Kidney (tissue), 22 donors: ENCODE data around the gene ATR. TPM values are rescaled to one million over a fixed set of nuclear protein-coding genes. Genes with fewer than 3 reads are reported as not detected.

Experiments used
- DNase-seq, 5 donors: peaks; one replicate each; pipeline ENCODE4 v3.0.0-alpha.2; 2013 to 2020
- FAIRE-seq: peaks from 2 replicates; lab custom pipeline; 2012; peaks lifted over from hg19 to GRCh38; lab: Jason Lieb, UNC
- H3K27ac ChIP-seq, 2 donors: one replicate each; pipeline ENCODE4 v1.7.0; 2013; ENCODE audit warnings: low read depth in 2 of 2, low read length in 2 of 2, inconsistent platforms in 1 of 2
- H3K27me3 ChIP-seq: one replicate; pipeline ENCODE4 v1.7.1; 2013; ENCODE audit warnings: low read length, inconsistent platforms; ENCODE audit not compliant: control insufficient read depth, insufficient read depth
- H3K36me3 ChIP-seq, 3 donors: one replicate each; pipeline versions ENCODE4 v1.7.0 to v1.7.1; 2013; ENCODE audit warnings: low read length in 3 of 3, control low read depth in 1 of 3, inconsistent platforms in 1 of 3; ENCODE audit not compliant: insufficient read depth in 3 of 3, control insufficient read depth in 2 of 3
- H3K4me1 ChIP-seq, 3 donors: one replicate each; pipeline versions ENCODE4 v1.7.0 to v1.7.1; 2013; ENCODE audit warnings: low read length in 3 of 3, inconsistent platforms in 1 of 3, low read depth in 1 of 3; ENCODE audit not compliant: control insufficient read depth in 2 of 3, insufficient read depth in 2 of 3
- H3K4me3 ChIP-seq, 3 donors: one replicate each; pipeline versions ENCODE4 v1.7.0 to v1.8.1; 2013; ENCODE audit warnings: low read length in 3 of 3, control low read depth in 1 of 3, inconsistent platforms in 1 of 3
- H3K9ac ChIP-seq, 3 donors: one replicate each; pipeline versions ENCODE4 v1.7.0 to v1.7.1; 2013; ENCODE audit warnings: low read length in 3 of 3, control low read depth in 1 of 3, inconsistent platforms in 1 of 3
- H3K9me3 ChIP-seq, 3 donors: one replicate each; pipeline versions ENCODE4 v1.7.0 to v1.7.1; 2013; ENCODE audit warnings: low read length in 3 of 3, control low read depth in 1 of 3, inconsistent platforms in 1 of 3; ENCODE audit not compliant: control insufficient read depth in 2 of 3, insufficient read depth in 1 of 3
- intact Hi-C: fragments of 100-400 bp; cut with DNase I; formaldehyde crosslinking; loops from one replicate; pipeline ENCODE4 v1.11.1; 2022
- long read RNA-seq, 10 donors: library from polyadenylated mRNA in 1 of 10; unstranded in 1 of 10; transcript quantifications; one replicate each; pipeline ENCODE4 v2.0.0 and lab custom pipeline, GENCODE V29; 2021 to 2026
- polyA plus RNA-seq: library from polyadenylated mRNA; stranded (reverse); fragments of 350-450 nt; fragmentation: Illumina TruSeq; extraction: RNeasy Lipid Tissue Mini Kit (QIAGEN cat#74804); gene quantifications from one replicate; pipeline ENCODE4 v1.2.3, GENCODE V29; 2014; ENCODE audit warnings: low read depth, low replicate concordance; ENCODE audit not compliant: insufficient read depth
- total RNA-seq: library from RNA; stranded (reverse); fragmentation: NEBNext Ultra II Directional; extraction: Animal tissue kit (Norgen Biotek cat#: 25700); gene quantifications from one replicate; pipeline ENCODE4 v1.2.1, GENCODE V29; 2021
- TF ChIP-seq, protein P1 (sequence below): IDR thresholded peaks from 3 replicates; pipeline ENCODE4 v1.5.1; 2012; ENCODE audit warnings: mild to moderate bottlenecking, moderate library complexity, borderline replicate concordance; ENCODE audit not compliant: insufficient read depth; ENCODE audit errors: extremely low read depth
- donor health status: control.
- donor health status: control.
- donor health status: control.
- donor health status: control.
- donor health status: control.
- donor health status: DM: yes; HTN: yes; CAD: no.
- donor health status: Normal renal cell carcinoma (clear cell type).

Gene ATR
- 31.8 TPM for total RNA-seq
- 17.4 TPM for polyA plus RNA-seq
- long read RNA-seq, donor 1, partial matches to known transcripts: 5 of 5 reads
- long read RNA-seq, donor 1, other reads (novel, unspliced or antisense): 0 of 5 reads
- long read RNA-seq, donor 2, partial matches to known transcripts: 6 of 6 reads
- long read RNA-seq, donor 2, other reads (novel, unspliced or antisense): 0 of 6 reads
- long read RNA-seq, donor 3, partial matches to known transcripts: 9 of 9 reads
- long read RNA-seq, donor 3, other reads (novel, unspliced or antisense): 0 of 9 reads
- long read RNA-seq, donor 4, partial matches to known transcripts: 6 of 6 reads
- long read RNA-seq, donor 4, other reads (novel, unspliced or antisense): 0 of 6 reads
- long read RNA-seq, donor 5: 0 reads
- long read RNA-seq, donor 6, partial matches to known transcripts: 6 of 6 reads
- long read RNA-seq, donor 6, other reads (novel, unspliced or antisense): 0 of 6 reads
- long read RNA-seq, donor 7, partial matches to known transcripts: 8 of 10 reads
- long read RNA-seq, donor 7, other reads (novel, unspliced or antisense): 2 of 10 reads
- long read RNA-seq, donor 8, full-length matches to known transcripts: 1 of 1 reads
- long read RNA-seq, donor 8, partial matches to known transcripts: 0 of 1 reads
- long read RNA-seq, donor 8, other reads (novel, unspliced or antisense): 0 of 1 reads
- long read RNA-seq, donor 9: 0 reads
- long read RNA-seq, donor 10: 0 reads

DNA sequence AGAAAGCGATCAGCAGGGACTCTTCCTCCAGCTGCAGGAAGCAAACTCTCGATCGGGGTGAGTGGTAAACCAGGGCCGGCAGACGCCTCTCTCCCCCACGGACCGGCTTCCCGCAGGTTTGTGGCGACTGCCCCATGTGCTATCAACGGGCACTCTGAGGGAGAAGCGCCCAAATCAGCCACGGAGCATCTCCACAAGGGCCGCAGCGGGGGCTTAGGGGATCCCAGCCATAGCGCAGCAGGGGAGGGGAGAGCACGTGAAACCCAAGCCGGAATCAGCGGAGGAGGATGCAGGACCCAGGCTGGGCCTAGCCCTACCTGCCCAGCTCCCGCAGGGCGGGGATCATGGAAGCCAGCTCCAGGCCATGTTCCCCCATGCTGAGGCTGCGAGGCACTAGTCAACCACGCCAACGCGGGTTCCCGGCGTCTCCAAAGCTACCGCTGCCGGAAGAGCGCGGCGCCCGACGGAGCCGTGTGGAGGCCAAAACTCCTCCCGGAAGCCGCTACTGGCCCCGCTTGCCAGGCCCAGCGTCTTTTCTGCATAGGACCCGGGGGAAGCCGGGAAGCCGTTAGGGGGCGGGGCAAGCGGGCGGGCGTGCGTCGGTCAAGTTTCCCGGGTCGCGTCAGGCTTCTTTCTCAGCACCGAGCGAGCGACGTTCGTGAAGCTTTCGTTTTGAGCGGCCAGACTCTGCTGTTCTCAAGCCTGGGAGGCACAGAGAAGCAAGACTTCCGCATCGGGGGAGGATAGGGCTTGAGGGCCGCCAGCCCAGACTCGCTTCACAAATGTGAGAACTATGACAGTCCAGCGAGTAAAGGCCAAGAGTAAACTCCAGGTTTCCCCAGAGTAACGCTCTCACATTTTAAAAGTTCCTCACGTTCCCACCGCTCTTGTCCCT is at the start of gene ATR:
Gene ATR (minus strand): TSS at position 405 of the 895 bp plus-strand sequence. CDS start 29 bp downstream, at position 376.
- Histone ChIP-seq H3K27ac (peak within 1 kb of the TSS; percentile 76 to 86), H3K4me1 (peaks cover 5 to 11% (median 7%) of the 10 kb centered on the region in 3 donors), H3K4me3 (peak within 1 kb of the TSS; percentile 88 to 93 (median 90)), H3K36me3 (no peaks in the 10 kb centered on the region), H3K9ac (peak within 1 kb of the TSS; percentile 61 to 89 (median 83)), H3K9me3 (no peaks in the 10 kb centered on the region), H3K27me3 (no peaks in the 10 kb centered on the region)
- intact Hi-C loops: no loop called here
- DNase-seq: peak; percentile 97 to 99 (median 98)
- TF ChIP-seq, protein P1, sequence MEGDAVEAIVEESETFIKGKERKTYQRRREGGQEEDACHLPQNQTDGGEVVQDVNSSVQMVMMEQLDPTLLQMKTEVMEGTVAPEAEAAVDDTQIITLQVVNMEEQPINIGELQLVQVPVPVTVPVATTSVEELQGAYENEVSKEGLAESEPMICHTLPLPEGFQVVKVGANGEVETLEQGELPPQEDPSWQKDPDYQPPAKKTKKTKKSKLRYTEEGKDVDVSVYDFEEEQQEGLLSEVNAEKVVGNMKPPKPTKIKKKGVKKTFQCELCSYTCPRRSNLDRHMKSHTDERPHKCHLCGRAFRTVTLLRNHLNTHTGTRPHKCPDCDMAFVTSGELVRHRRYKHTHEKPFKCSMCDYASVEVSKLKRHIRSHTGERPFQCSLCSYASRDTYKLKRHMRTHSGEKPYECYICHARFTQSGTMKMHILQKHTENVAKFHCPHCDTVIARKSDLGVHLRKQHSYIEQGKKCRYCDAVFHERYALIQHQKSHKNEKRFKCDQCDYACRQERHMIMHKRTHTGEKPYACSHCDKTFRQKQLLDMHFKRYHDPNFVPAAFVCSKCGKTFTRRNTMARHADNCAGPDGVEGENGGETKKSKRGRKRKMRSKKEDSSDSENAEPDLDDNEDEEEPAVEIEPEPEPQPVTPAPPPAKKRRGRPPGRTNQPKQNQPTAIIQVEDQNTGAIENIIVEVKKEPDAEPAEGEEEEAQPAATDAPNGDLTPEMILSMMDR: no peak
- peak; percentile 3 for FAIRE-seq

DNA sequence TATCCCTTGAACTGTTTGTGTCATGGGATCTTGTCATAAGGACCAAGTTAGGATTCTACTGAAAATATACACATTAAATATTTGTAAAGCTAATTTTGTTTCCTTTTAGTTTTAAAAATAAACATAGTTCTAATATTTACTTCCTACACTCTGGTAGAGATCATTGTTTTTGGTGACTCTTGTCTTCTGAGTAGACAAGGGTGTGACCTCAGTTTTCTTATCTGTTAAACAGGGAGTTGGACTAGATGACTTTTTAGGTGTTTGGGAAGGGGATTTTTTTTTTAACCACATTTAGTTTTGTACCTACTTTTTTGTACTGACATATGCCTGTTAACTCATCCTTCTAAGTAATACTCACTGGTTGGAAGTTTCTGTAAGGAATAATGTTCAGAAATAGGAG is 48.4 kb upstream of the ATR start:
- H3K27ac ChIP-seq: no peak overlapping the region
- FAIRE-seq (no peak), DNase-seq (no peak)
- intact Hi-C loops: no loop called here
- H3K9ac ChIP-seq: no peak overlapping the region
- H3K9me3 ChIP-seq: no peaks in the 10 kb centered on the region
- no peak overlapping the region for H3K4me3 ChIP-seq
- no peaks in the 10 kb centered on the region for H3K27me3 ChIP-seq
- no peaks in the 10 kb centered on the region for H3K36me3 ChIP-seq
- no peaks in the 10 kb centered on the region for H3K4me1 ChIP-seq
- TF ChIP-seq, protein P1: no peak

DNA sequence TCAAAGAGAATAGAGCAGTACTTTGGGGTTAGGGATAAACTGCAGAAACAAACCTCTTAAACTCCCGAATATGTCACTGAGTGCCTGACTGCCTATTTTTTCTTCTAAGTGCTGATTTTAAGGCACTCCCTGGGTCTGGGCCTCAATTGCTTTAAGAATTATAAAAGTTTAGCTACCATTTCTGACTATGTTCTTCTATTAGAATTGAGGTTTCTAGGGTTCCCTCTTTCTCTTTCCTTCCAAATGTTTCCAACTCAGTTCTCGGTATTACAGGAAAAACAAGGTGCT is 46.6 kb upstream of the ATR start:
- H3K27me3 ChIP-seq: no peaks in the 10 kb centered on the region
- H3K36me3 ChIP-seq: no peaks in the 10 kb centered on the region
- no peak for FAIRE-seq
- H3K9me3 ChIP-seq: no peaks in the 10 kb centered on the region
- H3K9ac ChIP-seq: no peak overlapping the region
- H3K4me3 ChIP-seq: no peak overlapping the region
- intact Hi-C loops: no loop called here
- no peaks in the 10 kb centered on the region for H3K4me1 ChIP-seq
- TF ChIP-seq, protein P1: no peak
- DNase-seq: no peak
- H3K27ac ChIP-seq: no peak overlapping the region
